GM23338 (cell line): ENCODE data around the gene UNC79. TPM values are rescaled to one million over a fixed set of nuclear protein-coding genes. Genes with fewer than 3 reads are reported as not detected.
A peak's percentile ranks its signal among the peaks of the same experiment; 100 is the strongest.

Experiments used
- ATAC-seq: fragments of 200-7000 bp; cut with Tn5 transposase; 3 replicates; pipeline ENCODE4 v1.9.1; 2020
- DNase-seq: peaks from one replicate; pipeline ENCODE4 v3.0.0-alpha.2; 2015; ENCODE audit warnings: low spot score
- H2AFZ ChIP-seq: fragments of 200-600 bp; sonication (generic); 2 replicates; pipeline ENCODE4 v1.8.0; 2016; ENCODE audit warnings: antibody characterized with exemption, mild to moderate bottlenecking, moderate library complexity
- H3F3A ChIP-seq: fragments of 200-600 bp; sonication (generic); replicated peaks from 2 replicates; pipeline ENCODE4 v1.8.0; 2017; ENCODE audit warnings: antibody characterized with exemption, mixed run types, low read depth
- H3K27ac ChIP-seq: fragments of 200-600 bp; sonication (generic); 2 replicates; pipeline ENCODE4 v1.6.1; 2016; ENCODE audit warnings: low read depth
- H3K27me3 ChIP-seq: fragments of 200-600 bp; sonication (generic); 2 replicates; pipeline ENCODE4 v1.8.0; 2016; ENCODE audit warnings: mild to moderate bottlenecking, mixed run types, moderate library complexity; ENCODE audit not compliant: insufficient read depth
- H3K36me3 ChIP-seq: fragments of 200-600 bp; sonication (generic); 2 replicates; pipeline ENCODE4 v1.8.0; 2016; ENCODE audit warnings: mild to moderate bottlenecking; ENCODE audit not compliant: insufficient read depth
- H3K4me1 ChIP-seq: fragments of 200-600 bp; sonication (generic); 2 replicates; pipeline ENCODE4 v1.8.0; 2016; ENCODE audit warnings: mild to moderate bottlenecking, moderate library complexity; ENCODE audit not compliant: insufficient read depth
- H3K4me2 ChIP-seq: fragments of 200-600 bp; sonication (generic); 2 replicates; pipeline ENCODE4 v1.7.1; 2017; ENCODE audit warnings: mixed run types
- H3K4me3 ChIP-seq: fragments of 200-600 bp; sonication (generic); 2 replicates; pipeline ENCODE4 v1.6.1; 2016; ENCODE audit warnings: mixed run types
- H3K79me2 ChIP-seq: fragments of 200-600 bp; sonication (generic); replicated peaks from 2 replicates; pipeline ENCODE4 v1.8.0; 2017; ENCODE audit warnings: mild to moderate bottlenecking; ENCODE audit not compliant: insufficient read depth
- H3K9me2 ChIP-seq: fragments of 200-600 bp; sonication (generic); 2 replicates; pipeline ENCODE4 v1.8.0; 2017; ENCODE audit not compliant: insufficient read depth
- H4K20me1 ChIP-seq: fragments of 200-600 bp; sonication (generic); replicated peaks from 2 replicates; pipeline ENCODE4 v1.8.0; 2017; ENCODE audit warnings: mild to moderate bottlenecking; ENCODE audit not compliant: insufficient read depth
- H3K27ac Mint-ChIP-seq: 2 replicates; pipeline ENCODE4 v1.8.0; 2020; ENCODE audit warnings: inconsistent platforms, mild to moderate bottlenecking, moderate library complexity, mixed read lengths
- H3K27me3 Mint-ChIP-seq: 3 replicates; pipeline ENCODE4 v1.8.0; 2022; ENCODE audit warnings: low read depth, mild to moderate bottlenecking, moderate library complexity, mixed read lengths, inconsistent platforms; ENCODE audit not compliant: insufficient read depth, poor library complexity
- H3K36me3 Mint-ChIP-seq: 3 replicates; pipeline ENCODE4 v1.8.0; 2021; ENCODE audit warnings: low read depth, mild to moderate bottlenecking, inconsistent platforms, moderate library complexity, mixed read lengths
- H3K4me1 Mint-ChIP-seq: 3 replicates; pipeline ENCODE4 v1.8.0; 2020; ENCODE audit warnings: mild to moderate bottlenecking, inconsistent platforms, mixed read lengths
- H3K4me3 Mint-ChIP-seq: 3 replicates; pipeline ENCODE4 v1.8.0; 2021; ENCODE audit warnings: moderate library complexity, mild to moderate bottlenecking, inconsistent platforms, mixed read lengths
- H3K9me3 Mint-ChIP-seq: 3 replicates; pipeline ENCODE4 v1.8.0; 2020; ENCODE audit warnings: moderate library complexity, mild to moderate bottlenecking, inconsistent platforms, mixed read lengths
- CREB1 ChIP-seq: fragments of 250-450 bp; sonication (Bioruptor Pico); IDR thresholded peaks from 2 replicates; pipeline ENCODE4 v1.5.0; 2020; ENCODE audit warnings: low read depth, mild to moderate bottlenecking, moderate library complexity
- CTCF ChIP-seq, 2 experiments: fragments of 200-600 bp in 1 of 2; sonication (generic) in 1 of 2; conservative IDR thresholded peaks; 2 replicates each; pipeline versions ENCODE4 v1.5.1 to v1.6.1; 2016 to 2017; ENCODE audit warnings: antibody characterized with exemption in 2 of 2, low read depth in 2 of 2, mild to moderate bottlenecking in 2 of 2, moderate library complexity in 1 of 2
- EZH2 ChIP-seq: fragments of 200-600 bp; sonication (generic); IDR thresholded peaks from one replicate; pipeline ENCODE4 v1.8.0; 2017; ENCODE audit warnings: antibody characterized with exemption, mild to moderate bottlenecking, low read depth; ENCODE audit not compliant: unreplicated experiment
- JUNB ChIP-seq: IDR thresholded peaks from one replicate; pipeline ENCODE4 v1.6.1; 2016; ENCODE audit warnings: antibody characterized with exemption; ENCODE audit not compliant: unreplicated experiment
- NANOG ChIP-seq: IDR thresholded peaks from 2 replicates; pipeline ENCODE4 v1.6.1; 2016; ENCODE audit warnings: antibody characterized with exemption, borderline replicate concordance
- REST ChIP-seq: IDR thresholded peaks from one replicate; pipeline ENCODE4 v1.6.1; 2018; ENCODE audit warnings: antibody characterized with exemption; ENCODE audit not compliant: unreplicated experiment
- STAT1 ChIP-seq: IDR thresholded peaks from one replicate; pipeline ENCODE4 v1.6.1; 2016; ENCODE audit warnings: antibody characterized with exemption; ENCODE audit not compliant: unreplicated experiment
- ZNF114 ChIP-seq: fragments of 250-450 bp; sonication (Bioruptor Pico); IDR thresholded peaks from 2 replicates; pipeline ENCODE4 v1.5.0; 2020; ENCODE audit warnings: mild to moderate bottlenecking, moderate library complexity
- ZNF331 ChIP-seq: fragments of 250-450 bp; sonication (Bioruptor Pico); IDR thresholded peaks from 2 replicates; pipeline ENCODE4 v1.5.0; 2020; ENCODE audit warnings: low read depth, mild to moderate bottlenecking, moderate library complexity
- ZNF462 ChIP-seq: fragments of 250-450 bp; sonication (Bioruptor Pico); IDR thresholded peaks from 2 replicates; pipeline ENCODE4 v1.5.0; 2020; ENCODE audit warnings: mild to moderate bottlenecking, moderate library complexity
- polyA plus RNA-seq: library from polyadenylated mRNA; unstranded; fragments of >200 nt; fragmentation: Nextera tagmentation; extraction: Ambion mirVana; gene quantifications from 2 replicates; pipeline ENCODE4 v1.2.1, GENCODE V29; 2016
- total RNA-seq: library from RNA; depleted of rRNA; stranded (reverse); fragments of >200 nt; shearing (Covaris generic); gene quantifications from 2 replicates; pipeline ENCODE4 v1.2.3, GENCODE V29; 2014

Gene UNC79
- total and polyA plus RNA-seq, 2 experiments from 2014 or later: 1.8 to 3.6 TPM

GRCh38 chr14:93744876-93745275 lies 314.1 kb downstream of the UNC79 start:
- H3K27ac ChIP-seq: no peak overlapping the region
- no peaks in the 10 kb centered on the region for H3K27me3 ChIP-seq
- H3K9me2 ChIP-seq: no peaks in the 10 kb centered on the region
- Mint-ChIP-seq H3K36me3 (no peaks in the 10 kb centered on the region), H3K9me3 (no peaks in the 10 kb centered on the region), H3K4me3 (no peak overlapping the region), H3K27me3 (peaks cover 6% of the 10 kb centered on the region), H3K27ac (no peak overlapping the region), H3K4me1 (peaks cover 25% of the 10 kb centered on the region)
- TF ChIP-seq REST (no peak), EZH2 (no peak), NANOG (no peak), CTCF (conservative IDR thresholded peaks at IDR 0.05; ENCODE audit: low read depth in 2 of 2) (no peak)
- H3K79me2 ChIP-seq: no peaks in the 10 kb centered on the region
- DNase-seq (no peak), ATAC-seq (no peak)
- H3K4me3 ChIP-seq: no peak overlapping the region
- H2AFZ ChIP-seq: no peak overlapping the region
- no peaks in the 10 kb centered on the region for H4K20me1 ChIP-seq
- no peaks in the 10 kb centered on the region for H3K36me3 ChIP-seq
- no peaks in the 10 kb centered on the region for H3F3A ChIP-seq
- peaks cover 3% of the 10 kb centered on the region for H3K4me1 ChIP-seq
- no peak overlapping the region for H3K4me2 ChIP-seq

- Histone ChIP-seq H3K27me3 (no peaks in the 10 kb centered on the region), H3K36me3 (no peaks in the 10 kb centered on the region), H3K4me1 (peaks cover 3% of the 10 kb centered on the region), H3K4me3 (no peak overlapping the region), H3K9me2 (no peaks in the 10 kb centered on the region), H3K79me2 (no peaks in the 10 kb centered on the region), H3K4me2 (no peak overlapping the region), H2AFZ (no peak overlapping the region), H4K20me1 (no peaks in the 10 kb centered on the region), H3F3A (no peaks in the 10 kb centered on the region), H3K27ac (no peak overlapping the region)
- DNase-seq (no peak), ATAC-seq (peak; percentile 18)
- no peaks in the 10 kb centered on the region for H3K9me3 Mint-ChIP-seq
- H3K4me1 Mint-ChIP-seq: peaks cover 25% of the 10 kb centered on the region
- peaks cover 6% of the 10 kb centered on the region for H3K27me3 Mint-ChIP-seq
- no peaks in the 10 kb centered on the region for H3K36me3 Mint-ChIP-seq
- no peak overlapping the region for H3K4me3 Mint-ChIP-seq
- H3K27ac Mint-ChIP-seq: no peak overlapping the region
- TF ChIP-seq ZNF462 (CRISPR knock-in tag): no peak
- no peak for TF ChIP-seq CREB1 (CRISPR knock-in tag)
- TF ChIP-seq ZNF331 (CRISPR knock-in tag): no peak
- TF ChIP-seq ZNF114 (CRISPR knock-in tag): no peak
- TF ChIP-seq NANOG: no peak
- TF ChIP-seq STAT1: no peak
- TF ChIP-seq JUNB: no peak
These were observed 315.0 kb downstream of the UNC79 start for GRCh38 chr14:93745603-93746273.
